Fibroblast of skin of back (primary cell): ENCODE measurements around the gene TMC6.

ENCODE experiments used
- DNase-seq: peaks from one replicate; pipeline ENCODE4 v3.0.0-alpha.2; 2013

Gene TMC6

DNA sequence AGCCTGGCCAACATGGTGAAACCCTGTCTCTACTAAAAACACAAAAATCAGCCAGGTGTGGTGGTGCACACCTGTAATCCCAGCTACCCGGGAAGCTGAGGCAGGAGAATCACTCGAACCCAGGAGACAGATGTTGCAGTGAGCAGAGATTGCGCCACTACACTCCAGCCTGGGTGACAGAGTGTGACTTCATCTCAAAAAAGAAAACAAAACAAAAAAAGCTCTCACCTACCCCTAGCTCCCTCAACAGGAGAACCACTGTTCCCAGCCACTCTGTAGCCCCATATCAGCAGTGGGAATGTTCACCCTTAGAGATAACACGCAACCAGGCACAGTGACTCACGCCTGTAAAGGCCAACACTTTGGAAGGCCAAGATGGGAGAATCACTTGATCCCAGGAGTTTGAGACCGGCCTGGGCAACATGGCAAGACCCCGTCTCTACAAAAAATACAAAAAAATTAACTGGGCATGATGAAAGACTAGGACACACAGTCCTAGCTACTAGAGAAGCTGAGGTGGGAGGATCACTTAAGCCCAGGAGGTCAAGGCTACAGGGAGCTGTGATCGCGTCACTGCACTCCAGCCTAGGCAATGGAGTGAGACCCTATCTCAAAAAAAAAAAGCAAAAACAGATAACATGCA, 7.4 kb upstream of the TMC6 start:
- DNase-seq = no peak

DNA sequence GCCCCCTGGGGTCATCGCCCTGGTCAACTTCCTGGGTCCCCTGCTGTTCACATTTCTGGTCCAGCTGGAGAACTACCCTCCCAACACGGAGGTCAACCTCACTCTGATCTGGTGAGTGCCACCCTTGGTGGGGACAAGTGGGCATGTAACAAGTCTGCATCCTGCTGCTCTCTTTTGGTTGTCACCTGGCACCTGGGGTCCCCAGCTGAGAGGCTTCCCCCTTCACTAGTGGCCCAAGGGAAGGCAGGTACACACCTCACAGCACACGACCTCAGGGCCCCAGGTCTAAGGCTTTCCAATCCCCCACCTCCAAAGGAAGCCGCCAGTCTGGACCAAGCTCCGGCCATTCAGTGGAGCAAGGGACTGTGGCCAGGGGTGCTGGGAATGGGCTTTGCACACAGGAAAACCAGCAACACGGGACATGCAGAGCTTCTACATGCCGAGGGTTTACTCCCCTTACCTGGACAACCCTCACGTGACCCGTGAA, 6.4 kb upstream of the TMC6 start:
- no peak for DNase-seq

DNA sequence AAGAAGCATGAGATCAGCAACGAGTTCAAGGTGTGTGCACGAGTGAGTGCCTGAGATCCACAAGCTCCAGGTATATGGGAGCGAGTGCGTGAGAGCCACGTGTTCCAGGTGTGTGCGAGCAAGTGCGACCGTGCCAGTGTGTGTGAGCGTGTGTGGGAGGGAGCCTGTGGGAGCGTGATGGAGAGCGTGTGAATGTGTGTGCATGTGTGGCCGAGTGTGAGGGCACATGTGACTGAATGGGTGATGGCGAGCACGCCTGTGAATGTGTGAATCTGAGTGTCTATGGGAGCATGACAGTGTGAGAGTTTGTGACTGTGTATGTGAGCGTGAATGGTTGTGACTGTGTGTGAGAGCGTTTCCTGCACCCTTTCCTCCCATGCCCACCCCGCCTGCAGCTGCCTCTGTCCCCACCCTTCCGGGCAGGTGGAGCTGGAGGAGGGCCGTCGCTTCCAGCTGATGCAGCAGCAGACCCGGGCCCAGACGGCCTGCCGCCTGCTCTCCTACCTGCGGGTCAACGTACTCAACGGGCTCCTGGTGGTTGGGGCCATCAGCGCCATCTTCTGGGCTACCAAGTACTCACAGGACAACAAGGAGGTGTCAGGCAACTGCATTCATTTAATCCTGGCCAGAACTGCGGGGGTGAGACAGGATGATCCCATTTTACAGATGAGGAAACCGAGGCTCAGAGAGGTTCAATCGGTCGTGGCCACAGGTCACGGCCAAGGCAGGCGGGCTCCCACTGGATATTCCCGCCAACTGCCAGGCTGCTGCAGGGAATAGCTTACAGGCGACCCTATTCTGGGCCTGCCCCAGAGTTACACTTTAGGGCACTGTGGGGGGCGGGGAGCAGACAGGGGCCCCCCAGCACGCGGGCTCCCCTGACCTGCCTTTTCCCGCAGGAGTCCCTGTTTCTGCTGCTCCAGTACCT, 5.7 kb upstream of the TMC6 start:
- DNase-seq = peak; percentile 28

DNA sequence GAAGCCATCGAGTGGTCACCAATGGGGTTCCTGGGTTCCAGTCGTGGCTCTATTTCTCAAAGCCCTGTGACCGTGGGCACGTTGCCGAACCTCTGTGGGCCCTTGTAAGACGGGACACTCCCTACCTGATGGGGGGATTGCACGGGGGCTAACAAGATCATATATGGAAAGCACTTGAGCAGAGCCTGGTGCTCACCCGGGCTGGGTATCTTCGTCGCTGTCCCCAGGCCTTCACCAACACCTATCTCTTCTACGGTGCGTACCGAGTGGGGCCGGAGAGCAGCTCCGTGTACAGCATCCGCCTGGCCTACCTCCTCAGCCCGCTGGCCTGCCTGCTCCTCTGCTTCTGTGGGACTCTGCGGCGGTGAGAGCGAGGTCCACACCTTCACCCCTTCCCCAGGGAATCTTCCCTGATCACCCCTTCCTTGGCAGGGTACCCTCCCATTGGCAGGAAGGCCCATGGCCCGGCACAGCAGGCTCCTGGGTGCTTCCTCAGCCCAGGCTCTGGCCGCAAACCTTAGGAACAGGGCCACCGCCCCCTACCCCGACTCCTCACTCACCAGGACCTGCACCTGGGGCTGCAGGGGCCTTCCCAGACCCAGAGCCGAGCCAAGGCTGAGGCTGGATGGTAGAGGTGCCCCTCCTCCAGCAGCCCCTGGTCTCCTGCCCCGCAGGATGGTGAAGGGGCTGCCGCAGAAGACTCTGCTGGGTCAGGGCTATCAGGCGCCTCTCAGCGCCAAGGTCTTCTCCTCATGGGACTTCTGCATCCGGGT, 4.8 kb upstream of the TMC6 start:
- DNase-seq = no peak

DNA sequence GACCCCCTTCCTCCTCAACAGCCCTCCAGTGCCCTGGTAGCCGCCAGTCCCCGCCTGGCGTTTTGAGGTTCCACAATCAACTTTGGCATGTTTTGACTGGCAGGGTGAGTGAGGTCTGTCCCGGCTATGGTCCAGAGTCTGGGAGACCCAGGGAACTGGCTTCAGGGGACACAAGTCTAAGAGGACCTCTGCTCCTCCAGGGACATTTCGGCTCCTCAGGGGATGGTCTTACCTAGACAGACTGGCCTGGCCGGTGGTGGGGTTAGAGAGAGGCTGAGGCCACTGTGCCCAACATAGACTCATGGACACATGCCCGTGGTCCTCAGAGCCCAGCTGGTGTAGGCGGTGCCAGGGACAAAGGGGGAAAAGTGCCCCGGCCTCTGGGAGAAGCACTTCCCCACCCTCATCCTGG, 4.2 kb upstream of the TMC6 start:
- DNase-seq = no peak

DNA sequence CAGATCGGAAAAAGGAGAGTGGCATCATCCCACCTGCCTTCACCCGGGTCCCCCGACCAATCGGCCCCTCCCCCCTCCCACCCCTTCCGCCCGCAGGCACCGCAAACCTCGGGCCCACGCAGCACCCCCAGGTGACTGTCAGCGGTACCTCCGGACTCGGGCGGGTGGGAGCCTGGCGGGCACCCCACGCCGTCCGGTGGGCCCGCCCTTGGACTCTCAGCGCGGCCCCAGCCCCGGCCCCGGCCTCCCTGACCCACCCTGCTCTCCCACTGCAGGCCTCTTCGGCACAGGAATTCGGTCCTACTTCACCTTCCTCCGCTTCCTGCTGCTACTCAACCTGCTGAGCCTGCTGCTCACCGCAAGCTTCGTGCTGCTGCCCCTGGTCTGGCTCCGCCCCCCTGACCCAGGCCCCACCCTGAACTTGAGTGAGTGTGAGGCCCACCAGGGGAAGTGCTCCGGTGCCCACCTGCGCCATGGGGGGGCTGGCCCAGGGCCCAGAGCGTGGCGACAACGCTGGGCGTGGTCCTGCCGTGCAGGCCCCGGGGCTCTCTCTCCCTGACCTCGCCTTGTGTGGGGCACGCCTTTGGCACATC, 3.6 kb upstream of the TMC6 start:
- no peak for DNase-seq

DNA sequence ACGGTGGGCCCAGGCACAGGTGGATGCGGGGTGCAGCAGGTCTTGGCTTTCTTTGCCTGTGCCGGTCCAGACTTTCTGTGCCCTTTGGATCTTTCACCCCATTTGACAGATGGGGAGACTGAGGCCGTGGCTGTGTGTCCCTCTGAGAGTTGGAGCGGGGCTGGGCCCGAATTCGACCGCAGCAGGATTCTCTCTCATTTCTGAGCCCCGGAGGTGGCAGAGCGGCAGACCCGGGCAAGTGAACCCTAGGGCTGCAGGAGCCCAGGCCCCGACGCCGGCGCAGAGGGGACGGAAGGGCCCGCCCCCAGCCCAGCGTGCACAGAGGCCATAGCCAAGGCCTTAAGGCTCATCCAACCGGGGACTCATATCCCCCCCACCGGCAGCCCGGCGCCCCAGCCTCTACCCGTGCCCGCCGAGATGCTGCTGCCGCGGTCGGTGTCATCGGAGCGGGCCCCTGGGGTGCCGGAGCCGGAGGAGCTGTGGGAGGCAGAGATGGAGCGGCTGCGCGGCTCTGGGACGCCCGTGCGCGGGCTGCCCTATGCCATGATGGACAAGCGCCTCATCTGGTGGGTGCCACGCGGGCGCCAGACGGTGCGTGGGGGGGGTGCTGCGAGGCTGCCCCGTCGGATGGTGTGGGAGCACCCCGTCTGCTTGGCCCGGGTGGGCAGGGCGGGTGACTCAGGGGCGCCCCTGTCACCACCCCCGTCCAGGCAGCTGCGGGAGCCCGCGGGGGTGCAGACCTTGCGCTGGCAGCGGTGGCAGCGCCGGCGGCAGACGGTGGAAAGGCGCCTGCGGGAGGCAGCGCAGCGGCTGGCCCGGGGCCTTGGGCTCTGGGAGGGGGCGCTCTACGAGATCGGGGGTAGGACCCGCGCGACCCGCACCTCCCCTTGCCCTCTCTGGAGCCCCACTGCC, 2.9 kb upstream of the TMC6 start:
- DNase-seq = no peak

DNA sequence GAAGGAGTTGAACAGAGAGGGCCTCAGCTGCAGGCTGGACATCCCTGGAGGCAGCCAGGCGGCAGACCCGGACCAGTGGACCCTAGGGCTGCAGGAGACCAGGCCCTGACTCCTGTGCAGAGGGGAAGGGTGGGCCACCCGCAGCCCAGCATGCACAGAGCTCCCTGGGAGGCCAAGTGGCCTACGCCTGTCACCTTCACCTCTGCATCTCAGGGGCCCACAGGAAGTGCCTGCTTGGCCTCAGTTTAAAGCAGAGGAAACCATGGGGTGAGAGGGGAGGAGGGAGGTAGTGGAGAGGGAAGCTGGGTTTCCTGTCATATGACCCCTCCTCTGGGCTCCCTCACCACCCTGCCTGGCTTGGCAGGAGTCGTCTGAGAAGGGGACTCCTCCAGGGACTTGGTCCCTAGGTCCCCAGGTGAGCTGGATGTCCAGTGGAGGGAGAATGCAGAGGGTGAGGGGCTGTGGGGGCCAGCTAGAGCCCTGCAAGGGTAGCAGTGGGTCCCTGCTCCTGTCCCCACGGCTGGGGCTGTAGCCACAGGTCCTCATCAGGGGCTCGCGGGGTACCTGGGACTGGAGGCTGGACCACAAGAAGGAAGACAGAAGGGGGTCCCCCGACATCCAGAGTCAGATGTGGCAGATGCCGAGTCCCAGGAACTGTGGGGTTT, 2.0 kb upstream of the TMC6 start, which contains the start of gene TMC8:
TMC8 (plus strand) TSS at position 335 of the 665 bp plus-strand sequence. CDS start 818 bp downstream, outside the sequence.
- no peak for DNase-seq

DNA sequence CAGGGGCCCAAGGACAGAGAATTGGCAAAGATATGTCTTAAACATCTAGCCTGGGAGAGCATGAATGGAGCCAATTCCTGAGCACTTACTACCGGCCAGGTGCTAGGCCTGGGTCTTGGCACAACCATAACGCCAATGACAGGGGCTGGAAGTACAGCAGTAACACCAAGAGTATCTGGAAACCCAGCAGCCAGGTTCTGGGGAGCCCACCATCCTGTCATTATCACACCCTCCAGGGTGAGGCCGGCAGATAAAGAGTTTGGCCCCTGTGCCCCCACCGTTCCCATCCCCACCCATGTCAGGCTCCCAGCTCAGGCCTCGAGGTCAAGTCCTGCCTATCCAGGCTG, 1.5 kb upstream of the TMC6 start:
- no peak for DNase-seq

DNA sequence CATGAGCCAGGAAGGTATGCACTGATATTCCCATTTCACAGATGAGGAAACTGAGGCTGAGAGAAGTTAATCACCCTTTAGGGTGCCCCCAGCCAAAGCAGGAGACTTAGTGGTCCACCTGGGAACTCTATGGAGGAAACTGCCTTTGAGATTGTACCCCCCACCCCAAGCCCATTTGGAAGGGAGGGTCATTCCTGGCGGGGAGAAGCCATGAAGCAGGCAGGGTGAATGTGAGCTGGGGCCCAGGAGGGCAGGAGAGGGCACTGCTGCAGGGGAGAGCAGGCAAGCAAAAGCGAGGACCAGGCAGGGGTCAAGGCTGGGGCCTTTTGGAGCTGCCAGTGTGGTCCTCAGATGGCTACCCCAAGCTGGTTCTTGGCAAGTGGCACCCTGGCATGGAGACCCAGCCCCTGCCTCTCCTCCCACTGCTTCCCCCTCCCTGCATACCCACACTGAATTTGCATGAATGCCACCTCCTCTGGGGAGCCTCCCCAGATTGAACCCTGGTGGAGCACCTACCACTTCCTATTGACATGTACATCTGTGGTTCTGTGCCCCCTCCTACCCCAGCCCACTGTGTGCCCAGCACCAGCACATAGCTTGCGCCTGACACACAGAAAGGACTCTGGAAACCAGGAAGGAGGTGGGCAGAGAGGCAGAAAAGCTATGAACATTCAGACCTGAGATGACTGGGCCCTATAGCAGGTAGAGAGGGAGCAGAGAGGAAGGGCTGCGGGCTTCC, 965 bp upstream of the TMC6 start:
- no peak for DNase-seq

DNA sequence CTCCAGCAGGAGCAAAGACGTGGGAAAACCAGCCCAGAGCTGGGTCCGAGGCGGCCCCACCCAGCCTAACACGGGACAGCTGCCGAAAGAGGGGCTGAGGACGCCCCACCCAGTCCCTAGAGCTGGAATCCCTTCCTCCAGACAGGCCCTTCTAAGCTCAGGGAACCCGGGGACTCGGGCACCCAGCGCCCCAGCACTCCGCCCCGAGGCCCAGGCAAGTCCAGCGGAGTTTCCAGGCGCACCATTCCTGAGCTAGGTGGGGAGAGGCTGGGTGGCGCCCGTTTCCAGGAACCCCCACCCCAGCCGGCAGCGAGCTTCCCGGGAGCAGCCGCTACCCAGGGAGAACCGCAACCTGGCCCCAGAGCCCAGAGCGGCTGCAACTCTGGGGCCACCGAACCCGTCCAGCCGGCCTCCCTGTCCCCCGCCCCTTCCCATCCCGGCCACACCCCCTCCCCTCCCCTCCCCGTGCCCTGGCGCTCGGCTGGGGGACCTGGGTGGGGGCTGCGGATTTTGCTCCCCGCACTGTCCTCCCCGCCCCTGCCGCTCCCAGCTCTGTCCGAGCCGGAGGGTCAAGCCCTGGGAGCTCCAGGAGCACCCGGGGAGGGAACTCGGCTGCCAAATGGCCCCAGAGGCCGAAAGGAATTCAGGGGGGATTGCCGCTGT, 536 bp downstream of the TMC6 start:
- no peak for DNase-seq

DNA sequence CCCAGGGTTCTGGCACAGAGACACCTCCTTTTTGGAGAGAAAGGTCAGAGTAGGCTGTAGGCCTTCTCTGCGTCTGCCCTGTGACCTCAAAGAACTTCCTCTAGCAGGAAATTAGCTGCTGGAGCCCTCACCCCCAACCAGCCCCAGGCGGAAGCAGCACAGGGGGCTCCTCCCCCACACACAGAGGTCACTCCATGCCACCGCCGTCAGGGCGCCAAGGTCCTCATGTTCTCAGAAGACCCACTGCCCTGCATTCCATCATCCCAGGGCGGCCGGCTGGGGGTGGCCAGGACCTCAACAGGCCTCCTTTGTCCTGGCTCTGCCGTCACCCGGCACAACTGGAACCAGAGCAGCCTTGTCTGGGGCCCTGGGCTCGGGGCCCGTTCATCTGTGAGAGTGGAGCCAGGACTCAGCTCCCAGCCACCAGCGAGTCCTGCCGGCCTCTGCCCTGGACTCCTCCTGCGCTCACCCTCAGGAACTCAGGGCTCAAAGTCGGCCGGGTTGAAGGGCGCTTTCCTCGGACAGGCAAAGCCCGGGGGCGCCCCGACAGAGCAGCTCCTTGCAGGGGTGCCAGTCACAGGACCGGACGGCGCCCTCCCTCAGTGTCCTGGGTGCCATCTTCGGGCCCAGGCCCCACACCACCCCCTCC, 1.2 kb downstream of the TMC6 start:
- no peak for DNase-seq

DNA sequence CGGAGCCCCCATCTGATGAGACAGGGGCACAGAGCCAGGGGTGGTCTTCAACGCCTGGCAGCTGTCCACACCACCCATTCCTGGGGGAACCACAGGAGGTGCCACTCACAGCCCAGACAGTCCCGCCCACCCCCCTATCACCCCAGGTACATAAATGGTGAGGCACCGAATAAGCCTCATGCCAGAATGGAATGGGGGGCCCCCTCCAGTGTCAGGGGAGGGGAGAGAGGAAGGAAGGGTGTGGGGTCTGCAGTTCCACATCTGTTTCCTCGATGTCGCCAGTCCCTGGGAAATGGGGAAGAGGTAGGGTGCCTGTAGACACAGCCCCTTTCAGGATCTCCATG, 1.7 kb downstream of the TMC6 start:
- no peak for DNase-seq

DNA sequence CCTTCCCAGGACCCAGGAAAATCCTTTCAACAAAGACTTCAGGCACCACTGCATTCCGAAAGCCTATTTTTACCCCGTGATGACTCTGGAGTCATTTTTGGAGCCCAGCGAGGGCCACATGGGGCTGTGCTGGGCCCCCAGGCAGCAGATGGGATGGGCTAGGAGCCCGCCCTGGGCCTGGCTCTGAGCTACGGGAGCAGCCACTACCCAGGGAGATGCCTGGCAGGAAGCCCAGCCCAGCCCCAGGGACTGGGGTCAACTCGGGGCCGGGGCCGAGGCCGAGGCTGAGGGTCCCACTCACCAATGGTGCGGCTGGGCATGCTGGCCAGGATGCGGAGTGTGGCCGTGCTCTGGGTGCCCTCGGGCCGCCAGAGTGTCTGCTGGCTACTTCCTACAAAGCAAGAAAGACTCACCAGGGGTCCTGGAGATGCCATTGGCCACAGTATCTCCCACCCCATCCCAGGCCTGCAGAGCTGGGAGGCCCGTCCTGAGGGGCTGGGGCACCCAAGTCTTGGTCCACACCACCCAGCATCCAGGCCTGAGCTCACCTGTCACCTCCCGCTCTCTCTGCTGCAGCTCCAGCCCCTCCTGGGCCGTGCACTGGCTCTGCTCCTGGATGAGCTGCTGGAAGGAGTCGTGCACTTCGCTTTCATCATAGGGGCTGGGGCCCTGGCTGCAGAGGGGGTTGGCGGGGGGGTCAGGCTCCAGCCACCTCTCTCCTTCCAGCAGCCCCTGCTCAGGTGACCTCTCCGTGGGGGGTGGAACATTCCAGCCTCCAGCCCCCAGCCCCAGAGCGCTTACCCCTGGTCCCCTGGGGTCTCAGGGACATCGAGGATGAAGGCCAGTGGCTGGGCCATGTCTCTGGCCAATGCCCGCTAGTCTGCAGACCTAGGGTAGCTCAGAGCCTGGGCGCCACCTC, 2.3 kb downstream of the TMC6 start:
- no peak for DNase-seq

DNA sequence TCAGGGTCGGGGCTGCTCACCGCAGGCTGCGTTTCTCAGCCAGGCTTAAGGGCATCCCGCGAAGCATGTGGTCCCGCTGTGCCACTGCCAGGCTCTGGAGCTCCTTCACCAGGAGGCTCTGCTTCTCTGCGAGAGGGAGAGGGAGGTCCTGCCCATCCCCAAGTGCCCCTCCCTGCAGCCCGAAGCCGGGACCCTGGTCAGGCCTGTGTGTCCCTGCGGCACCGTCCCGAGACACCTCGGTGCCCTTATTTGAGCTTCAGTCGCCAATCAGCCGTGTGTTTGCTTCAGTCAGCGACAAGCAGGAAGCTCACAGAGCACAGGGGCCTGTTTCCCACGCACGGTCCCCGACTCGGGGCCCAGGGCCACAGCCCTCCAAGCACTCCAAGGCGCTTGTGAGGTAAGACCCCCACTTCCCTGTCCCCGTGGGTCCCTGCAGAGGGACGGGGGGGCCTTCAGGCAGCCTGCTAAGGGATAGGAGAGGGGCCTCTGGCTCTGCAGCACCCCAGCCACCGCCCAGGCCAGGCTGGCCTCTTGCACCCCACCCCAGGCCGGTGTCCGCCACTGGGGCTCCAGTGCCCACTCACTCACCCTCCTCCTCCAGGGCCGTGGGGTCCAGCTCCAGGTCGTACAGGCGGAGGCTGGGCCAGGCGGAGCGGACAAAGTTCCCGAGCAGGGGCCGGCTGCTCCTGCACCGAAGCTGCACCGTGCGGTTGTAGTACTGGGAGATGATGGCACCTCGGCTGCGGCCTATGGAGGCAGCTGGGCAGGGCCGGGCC, 3.2 kb downstream of the TMC6 start:
- DNase-seq = no peak

DNA sequence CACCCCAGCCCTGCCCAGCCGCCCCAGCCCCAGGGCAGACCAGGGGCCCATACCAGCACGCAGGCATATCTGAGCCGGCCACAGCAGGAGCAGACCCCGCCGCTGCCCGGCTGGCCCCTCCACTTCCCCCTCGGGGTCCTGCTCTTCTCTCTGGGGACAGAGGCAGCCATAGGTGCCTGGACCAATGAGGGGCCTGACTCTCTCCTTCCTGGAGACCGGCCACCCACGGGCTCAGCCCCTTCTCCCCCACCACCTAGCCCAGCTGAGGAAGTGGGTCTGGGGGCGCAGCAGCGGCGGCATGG, 3.8 kb downstream of the TMC6 start:
- no peak for DNase-seq

DNA sequence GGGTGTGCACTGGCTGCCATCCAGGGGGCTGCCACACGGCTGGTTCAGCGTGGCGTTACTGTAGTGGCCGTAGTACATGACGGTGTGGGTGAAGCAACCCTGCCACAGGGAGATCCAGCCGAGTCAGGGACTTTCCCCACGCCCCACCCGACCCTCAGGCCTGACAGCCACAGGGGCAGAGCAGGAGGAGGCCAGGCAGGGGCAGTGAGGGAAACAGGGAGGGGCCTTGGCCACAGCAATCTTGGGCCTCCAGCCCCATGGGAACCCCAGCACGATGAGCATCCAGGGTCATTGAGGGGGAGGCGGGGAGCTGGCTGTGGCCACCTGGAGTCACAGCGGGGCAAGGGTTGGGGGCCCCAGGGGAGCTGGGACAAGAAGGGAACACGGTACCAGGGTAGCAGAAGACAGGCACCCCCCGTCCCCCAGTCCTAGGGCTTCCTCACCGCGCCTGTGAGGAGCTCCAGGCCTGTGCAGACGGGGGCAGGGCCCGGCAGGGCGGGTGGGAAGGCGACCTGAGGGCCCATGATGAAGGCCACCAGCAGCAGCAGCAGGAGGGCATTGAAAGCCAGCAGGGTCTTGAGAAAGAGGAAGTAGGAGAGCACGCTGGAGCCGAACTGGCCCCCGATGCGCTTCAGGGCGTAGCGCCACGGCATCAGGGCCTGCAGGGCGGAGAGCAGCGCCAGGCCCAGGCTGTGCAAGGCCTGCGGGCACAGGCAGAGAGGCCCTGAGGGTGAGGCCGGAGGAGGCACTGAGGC, 4.3 kb downstream of the TMC6 start:
- no peak for DNase-seq
